CD4-positive, CD25-positive, alpha-beta regulatory T cell (primary cell): ENCODE data around the gene OR4D2. TPM values are rescaled to one million over a fixed set of nuclear protein-coding genes. Genes with fewer than 3 reads are reported as not detected.

Source experiments
- ATAC-seq, 2 donors: fragments of 150-1000 bp; cut with Tn5 transposase; one replicate each; pipeline ENCODE4 v1.10.0; 2021; ENCODE audit warnings: low read depth in 2 of 2, moderate number of reproducible peaks in 2 of 2, moderate library complexity in 1 of 2
- DNase-seq, 3 donors: peaks; one replicate each; pipeline versions ENCODE4 v3.0.0 to v3.0.0-alpha.2; 2012 to 2022; ENCODE audit warnings: mixed read lengths in 1 of 3
- H3K27ac ChIP-seq: one replicate; pipeline ENCODE4 v1.7.0; 2013; ENCODE audit warnings: mild to moderate bottlenecking, low read length; ENCODE audit not compliant: insufficient read depth, poor library complexity, severe bottlenecking
- H3K27me3 ChIP-seq: one replicate; pipeline ENCODE4 v1.7.0; 2013; ENCODE audit warnings: low read length; ENCODE audit not compliant: control insufficient read depth, insufficient read depth
- H3K36me3 ChIP-seq: one replicate; pipeline ENCODE4 v1.7.0; 2013; ENCODE audit warnings: mild to moderate bottlenecking, low read length, moderate library complexity; ENCODE audit not compliant: control insufficient read depth, insufficient read depth
- H3K4me1 ChIP-seq: 2 replicates; pipeline ENCODE4 v1.7.0; 2013; ENCODE audit warnings: mild to moderate bottlenecking, low read length; ENCODE audit not compliant: insufficient read depth, control insufficient read depth, poor library complexity, severe bottlenecking
- H3K4me3 ChIP-seq: one replicate; pipeline ENCODE4 v1.7.0; 2013; ENCODE audit warnings: low read depth, mild to moderate bottlenecking, low read length, moderate library complexity
- H3K9me3 ChIP-seq, 2 experiments: 1 replicate in 1 of 2; 2 replicates in 1 of 2; pipeline ENCODE4 v1.7.0; 2013; ENCODE audit warnings: low read length in 2 of 2, mild to moderate bottlenecking in 1 of 2, moderate library complexity in 1 of 2; ENCODE audit not compliant: control insufficient read depth in 2 of 2
- H3K27ac Mint-ChIP-seq, 3 donors: one replicate each; pipeline ENCODE4 v1.8.0; 2020 to 2022; ENCODE audit warnings: mild to moderate bottlenecking in 3 of 3, mixed read lengths in 3 of 3, moderate library complexity in 2 of 3
- H3K27me3 Mint-ChIP-seq: one replicate; pipeline ENCODE4 v1.8.0; 2022; ENCODE audit warnings: mild to moderate bottlenecking, mixed read lengths
- H3K36me3 Mint-ChIP-seq: one replicate; pipeline ENCODE4 v1.8.0; 2020; ENCODE audit warnings: mixed read lengths
- H3K4me1 Mint-ChIP-seq, 4 donors: one replicate each; pipeline ENCODE4 v1.8.0; 2020 to 2022; ENCODE audit warnings: mixed read lengths in 4 of 4, mild to moderate bottlenecking in 1 of 4
- H3K4me3 Mint-ChIP-seq, 4 donors: one replicate each; pipeline ENCODE4 v1.8.0; 2020 to 2022; ENCODE audit warnings: mild to moderate bottlenecking in 4 of 4, mixed read lengths in 4 of 4, moderate library complexity in 3 of 4
- H3K9me3 Mint-ChIP-seq, 7 donors: one replicate each; pipeline ENCODE4 v1.8.0; 2020 to 2022; ENCODE audit warnings: mixed read lengths in 7 of 7, mild to moderate bottlenecking in 3 of 7, moderate library complexity in 2 of 7
- polyA plus RNA-seq, 4 donors: library from polyadenylated mRNA; unstranded; fragments of 300-500 nt; fragmentation: Illumina TruSeq; gene quantifications; one replicate each; pipeline ENCODE4 v1.2.3, GENCODE V29; 2021
- total RNA-seq: library from RNA; stranded (reverse); gene quantifications from one replicate; pipeline ENCODE4 v1.2.3, GENCODE V29; 2022

The OR4D2 gene
- total and polyA plus RNA-seq, 5 donors from 2014 or later = not detected

DNA sequence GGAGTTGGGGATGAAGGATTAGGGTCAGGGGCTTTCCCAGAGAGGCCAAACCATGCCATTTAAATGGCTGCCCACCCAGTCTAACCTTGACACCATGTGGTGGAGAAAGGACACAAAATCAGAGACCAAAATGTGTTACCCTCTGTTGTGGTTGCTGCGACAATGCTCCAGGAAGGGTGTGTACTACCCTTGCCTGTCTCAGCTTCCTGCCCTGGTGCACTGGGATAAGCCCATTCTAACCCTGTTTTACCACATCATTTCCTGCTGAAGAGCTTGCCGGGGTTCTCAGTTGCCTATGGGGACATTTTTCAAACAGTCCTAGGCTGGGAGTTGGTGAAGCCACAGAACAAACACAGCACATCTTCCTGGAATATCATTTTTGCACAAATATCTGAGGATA, 13.7 kb upstream of the OR4D2 start:
- H3K4me3 ChIP-seq = peak overlapping the region; percentile 77
- ATAC-seq (peak; percentile 78 to 80), DNase-seq (peak; percentile 8 to 89 (median 68))
- peaks cover 0 to 9% (median 1%) of the 10 kb centered on the region in 7 donors for H3K9me3 Mint-ChIP-seq
- H3K4me1 Mint-ChIP-seq = peaks cover 26 to 80% (median 44%) of the 10 kb centered on the region in 4 donors
- no peaks in the 10 kb centered on the region for H3K36me3 Mint-ChIP-seq
- H3K27me3 Mint-ChIP-seq = peaks cover 47% of the 10 kb centered on the region
- H3K4me3 Mint-ChIP-seq = peak overlapping the region; percentile 71 to 84 (median 80)
- H3K27ac Mint-ChIP-seq = peak overlapping the region; percentile 86 to 95 (median 94)
- H3K27ac ChIP-seq = peak overlapping the region; percentile 66
- no peaks in the 10 kb centered on the region for H3K36me3 ChIP-seq
- peaks cover 7% of the 10 kb centered on the region for H3K27me3 ChIP-seq
- no peaks in the 10 kb centered on the region for H3K9me3 ChIP-seq
- H3K4me1 ChIP-seq = peaks cover 42% of the 10 kb centered on the region

DNA sequence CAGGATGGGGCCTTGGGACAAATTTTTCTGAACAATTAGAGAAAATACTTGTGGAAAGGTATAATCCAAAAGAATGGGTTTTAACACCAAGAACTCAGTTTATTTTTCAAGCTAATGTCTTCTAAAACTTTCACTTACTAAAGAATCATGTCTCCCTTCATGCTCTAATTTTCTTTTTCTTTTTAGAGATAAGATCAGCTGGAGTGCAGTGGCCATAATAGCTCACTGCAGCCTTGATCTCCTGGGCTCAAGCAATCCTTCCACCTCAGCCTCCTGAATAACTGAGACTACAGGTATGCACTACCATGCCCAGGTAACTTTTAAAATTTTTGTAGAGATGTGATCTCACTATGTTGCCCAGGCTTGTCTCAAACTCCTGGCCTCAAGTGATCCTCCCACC, 13.1 kb upstream of the OR4D2 start:
- H3K4me1 Mint-ChIP-seq = peaks cover 26 to 82% (median 43%) of the 10 kb centered on the region in 4 donors
- Histone ChIP-seq H3K9me3 (no peaks in the 10 kb centered on the region), H3K36me3 (no peaks in the 10 kb centered on the region), H3K4me3 (peak overlapping the region; percentile 77), H3K27ac (peak overlapping the region; percentile 66), H3K27me3 (peaks cover 8% of the 10 kb centered on the region), H3K4me1 (peaks cover 42% of the 10 kb centered on the region)
- peaks cover 41% of the 10 kb centered on the region for H3K27me3 Mint-ChIP-seq
- H3K27ac Mint-ChIP-seq = peak overlapping the region in 2 of 3 donors; percentile 86 to 94
- peaks cover 0 to 9% (median 1%) of the 10 kb centered on the region in 7 donors for H3K9me3 Mint-ChIP-seq
- H3K36me3 Mint-ChIP-seq = no peaks in the 10 kb centered on the region
- ATAC-seq (no peak), DNase-seq (peak in 1 of 3 donors; percentile 29)
- peak overlapping the region; percentile 33 to 84 (median 76) for H3K4me3 Mint-ChIP-seq

DNA sequence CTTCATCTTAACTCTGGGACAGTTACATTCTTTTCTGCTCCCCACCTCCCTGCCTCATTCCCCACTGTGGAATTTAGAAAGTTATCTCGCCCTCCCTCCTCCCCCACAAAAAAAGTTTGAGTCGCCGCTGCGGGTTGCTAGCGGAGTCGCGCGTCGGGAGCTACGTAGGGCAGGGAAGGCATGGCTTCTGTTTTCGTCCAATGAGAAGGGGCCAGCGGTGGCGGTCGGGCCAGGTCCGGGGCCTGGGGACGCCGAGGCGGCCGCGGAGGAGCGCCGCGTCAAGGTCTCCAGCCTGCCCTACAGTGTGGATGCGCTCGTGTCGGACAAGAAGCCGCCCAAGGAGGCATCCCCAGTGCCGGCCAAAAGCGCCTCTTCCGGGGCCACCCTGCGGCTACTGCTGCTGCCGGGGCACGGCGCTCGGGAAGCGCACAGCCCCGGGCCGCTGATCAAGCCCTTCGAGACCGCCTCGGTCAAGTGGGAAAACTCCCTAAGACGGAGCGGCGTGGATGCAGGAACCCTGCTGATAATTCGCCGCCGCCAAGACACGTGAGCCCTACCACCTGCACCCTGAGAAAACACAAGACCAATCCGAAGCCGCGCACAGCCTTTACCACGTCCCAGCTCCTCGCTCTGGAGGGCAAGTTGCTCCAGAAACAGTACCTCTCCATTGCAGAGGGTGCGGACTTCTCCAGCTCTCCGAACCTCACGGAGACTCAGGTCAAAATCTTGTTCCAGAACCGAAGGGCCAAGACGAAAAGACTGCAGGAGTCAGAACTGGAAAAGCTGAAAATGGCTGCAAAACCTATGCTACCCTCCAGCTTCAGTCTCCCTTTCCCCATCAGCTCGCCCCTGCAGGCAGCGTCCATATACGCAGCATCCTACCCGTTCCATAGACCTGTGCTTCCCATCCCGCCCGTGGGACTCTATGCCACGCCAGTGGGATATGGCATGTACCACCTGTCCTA, 9.7 kb upstream of the OR4D2 start:
- Mint-ChIP-seq H3K27ac (peak overlapping the region; percentile 84 to 96 (median 92)), H3K27me3 (peaks cover 40% of the 10 kb centered on the region), H3K4me3 (peak overlapping the region; percentile 93 to 99 (median 96)), H3K9me3 (peaks cover 0 to 9% (median 1%) of the 10 kb centered on the region in 7 donors), H3K4me1 (peaks cover 26 to 62% (median 42%) of the 10 kb centered on the region in 4 donors), H3K36me3 (peaks cover 4% of the 10 kb centered on the region)
- no peaks in the 10 kb centered on the region for H3K9me3 ChIP-seq
- H3K4me3 ChIP-seq = peak overlapping the region; percentile 78
- peaks cover 5% of the 10 kb centered on the region for H3K27me3 ChIP-seq
- no peaks in the 10 kb centered on the region for H3K36me3 ChIP-seq
- DNase-seq (peak; percentile 19 to 71 (median 42)), ATAC-seq (peak; percentile 63 to 64)
- peaks cover 38% of the 10 kb centered on the region for H3K4me1 ChIP-seq
- peak overlapping the region; percentile 68 for H3K27ac ChIP-seq

DNA sequence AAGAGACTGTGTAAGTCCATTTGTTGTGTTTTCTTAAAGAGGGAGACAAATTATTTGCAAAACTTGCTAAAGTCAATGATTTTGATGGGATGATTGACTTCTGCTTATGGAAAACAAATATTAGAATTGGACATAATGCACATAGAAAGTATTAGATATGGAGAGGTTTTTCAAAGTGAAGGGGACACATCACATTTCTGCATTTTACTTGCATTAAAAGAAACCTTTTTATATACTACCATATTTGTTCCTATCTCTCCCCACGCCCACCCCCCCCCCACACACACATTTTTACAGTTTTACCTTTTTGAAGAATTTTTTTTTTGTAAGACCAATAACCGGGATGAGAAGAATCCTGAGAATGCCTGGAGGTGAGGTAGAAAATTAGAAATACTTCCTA, 8.6 kb upstream of the OR4D2 start:
- H3K4me1 ChIP-seq = peaks cover 27% of the 10 kb centered on the region
- H3K9me3 ChIP-seq = no peaks in the 10 kb centered on the region
- H3K9me3 Mint-ChIP-seq = peaks cover 0 to 9% (median 1%) of the 10 kb centered on the region in 7 donors
- DNase-seq (no peak), ATAC-seq (no peak)
- no peak overlapping the region for H3K4me3 ChIP-seq
- H3K4me1 Mint-ChIP-seq = peaks cover 25 to 51% (median 32%) of the 10 kb centered on the region in 4 donors
- peaks cover 14% of the 10 kb centered on the region for H3K27me3 ChIP-seq
- H3K27me3 Mint-ChIP-seq = peaks cover 47% of the 10 kb centered on the region
- H3K36me3 Mint-ChIP-seq = peaks cover 4% of the 10 kb centered on the region
- H3K27ac Mint-ChIP-seq = no peak overlapping the region
- no peaks in the 10 kb centered on the region for H3K36me3 ChIP-seq
- H3K4me3 Mint-ChIP-seq = no peak overlapping the region
- no peak overlapping the region for H3K27ac ChIP-seq

DNA sequence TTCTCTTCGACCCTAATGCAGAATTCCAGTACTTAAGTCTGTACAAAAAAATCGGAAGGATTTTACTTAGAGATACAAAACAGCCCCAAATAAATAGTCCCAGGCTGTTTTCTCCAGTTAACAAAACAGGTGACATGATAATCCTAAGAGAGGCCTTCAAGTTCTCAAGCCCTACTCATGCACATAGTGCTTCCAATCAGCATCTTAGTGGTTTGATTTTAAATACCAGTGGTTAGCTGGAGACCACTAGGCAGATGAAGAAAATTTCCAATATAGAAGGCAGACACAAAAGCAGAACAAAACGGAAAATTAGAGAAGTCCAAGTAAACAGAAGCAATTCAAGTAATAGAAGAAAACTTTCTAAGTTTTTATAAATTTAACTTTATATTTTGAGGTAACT, 5.2 kb upstream of the OR4D2 start:
- peaks cover 4% of the 10 kb centered on the region for H3K36me3 Mint-ChIP-seq

DNA sequence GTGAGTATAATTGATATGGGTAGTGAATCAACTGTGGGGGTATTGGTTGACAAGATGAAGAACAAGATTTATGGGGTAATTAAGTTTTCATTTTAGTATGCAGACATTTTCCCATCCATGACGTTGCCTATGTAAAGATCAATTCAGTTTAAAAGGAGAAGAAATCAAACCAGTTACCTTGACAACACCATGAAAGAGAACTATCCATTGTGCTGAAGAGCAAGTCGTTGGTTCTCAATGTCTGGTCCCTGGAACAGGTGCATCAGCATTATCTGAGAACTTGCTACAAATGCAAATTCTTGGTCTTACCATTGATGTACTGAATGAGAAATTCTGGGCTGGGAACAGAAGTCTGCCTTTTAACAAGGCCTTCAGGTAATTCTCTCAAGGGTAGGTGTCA, 801 bp upstream of the OR4D2 start:
- Mint-ChIP-seq H3K36me3 (peaks cover 3% of the 10 kb centered on the region), H3K4me3 (no peak overlapping the region), H3K9me3 (peaks cover 0 to 1% (median 0%) of the 10 kb centered on the region in 7 donors), H3K27me3 (peaks cover 30% of the 10 kb centered on the region), H3K27ac (peak overlapping the region in 1 of 3 donors; percentile 12), H3K4me1 (peaks cover 20 to 33% (median 25%) of the 10 kb centered on the region in 4 donors)
- Histone ChIP-seq H3K4me1 (peaks cover 20% of the 10 kb centered on the region), H3K9me3 (no peaks in the 10 kb centered on the region), H3K36me3 (no peaks in the 10 kb centered on the region), H3K4me3 (no peak overlapping the region), H3K27ac (no peak overlapping the region), H3K27me3 (peaks cover 12% of the 10 kb centered on the region)
- no peak for ATAC-seq
- DNase-seq = no peak

More for the DNA sequence above, 5.2 kb upstream of the OR4D2 start:
- H3K27me3 Mint-ChIP-seq = peaks cover 53% of the 10 kb centered on the region
- H3K27ac Mint-ChIP-seq = no peak overlapping the region
- ATAC-seq = no peak
- Histone ChIP-seq H3K4me1 (peaks cover 13% of the 10 kb centered on the region), H3K9me3 (no peaks in the 10 kb centered on the region), H3K27me3 (peaks cover 15% of the 10 kb centered on the region), H3K27ac (no peak overlapping the region), H3K4me3 (no peak overlapping the region), H3K36me3 (no peaks in the 10 kb centered on the region)
- no peak overlapping the region for H3K4me3 Mint-ChIP-seq
- H3K9me3 Mint-ChIP-seq = peaks cover 0 to 4% (median 1%) of the 10 kb centered on the region in 7 donors
- H3K4me1 Mint-ChIP-seq = peaks cover 10 to 21% (median 16%) of the 10 kb centered on the region in 4 donors
- DNase-seq = no peak

DNA sequence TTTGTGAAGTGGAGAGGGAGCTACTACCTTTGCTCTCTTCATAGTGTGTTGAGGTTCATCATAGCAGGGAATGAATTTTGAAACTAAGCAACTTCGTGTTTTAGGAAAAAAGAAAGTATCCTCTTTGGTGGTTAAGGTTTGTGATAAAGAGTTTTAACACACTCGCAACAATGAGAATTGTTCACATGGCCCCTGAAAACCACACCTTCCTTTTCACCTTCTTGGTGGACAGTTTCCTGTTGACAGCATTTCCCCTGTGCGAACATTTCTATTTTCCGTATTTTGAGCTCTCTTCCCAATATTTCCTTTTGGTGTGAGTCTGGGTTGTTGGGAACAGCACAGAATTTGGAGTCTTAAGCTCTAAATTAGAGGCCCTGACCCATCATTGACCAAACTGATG, 3.8 kb downstream of the OR4D2 start:
- Histone ChIP-seq H3K27me3 (no peaks in the 10 kb centered on the region), H3K4me1 (peaks cover 27% of the 10 kb centered on the region), H3K9me3 (no peaks in the 10 kb centered on the region), H3K27ac (peak overlapping the region; percentile 43), H3K36me3 (no peaks in the 10 kb centered on the region), H3K4me3 (peak overlapping the region; percentile 60)
- no peak for ATAC-seq
- Mint-ChIP-seq H3K36me3 (peaks cover 3% of the 10 kb centered on the region), H3K4me1 (peaks cover 31 to 46% (median 39%) of the 10 kb centered on the region in 4 donors), H3K27me3 (peaks cover 30% of the 10 kb centered on the region), H3K27ac (peak overlapping the region; percentile 81 to 92 (median 87)), H3K9me3 (no peaks in the 10 kb centered on the region), H3K4me3 (peak overlapping the region in 3 of 4 donors; percentile 63 to 84 (median 75))
- peak in 1 of 3 donors; percentile 41 for DNase-seq
